Psoas muscle (tissue), 8 donors: ENCODE results near the gene FN3KRP. TPM values are rescaled to one million over a fixed set of nuclear protein-coding genes. Genes with fewer than 3 reads are reported as not detected.
A peak's percentile ranks its signal among the peaks of the same experiment; 100 is the strongest.

Experiments used
- ATAC-seq, 4 donors: fragments of 200-7000 bp; cut with Tn5 transposase; one replicate each; pipeline ENCODE4 v1.9.1; 2020; ENCODE audit warnings: moderate library complexity in 3 of 4, mild to moderate bottlenecking in 2 of 4
- DNase-seq, 2 donors: peaks; one replicate each; pipeline ENCODE4 v3.0.0-alpha.2; 2020
- H3K27ac ChIP-seq: fragments of 200-600 bp; one replicate; pipeline ENCODE4 v1.8.0; 2022
- H3K27me3 ChIP-seq, 3 donors: fragments of 200-600 bp in 1 of 3; one replicate each; pipeline versions ENCODE4 v1.6.1 to v1.8.0; 2013 to 2022; ENCODE audit warnings: low read length in 2 of 3, mild to moderate bottlenecking in 2 of 3, moderate library complexity in 1 of 3; ENCODE audit not compliant: insufficient read depth in 3 of 3
- H3K36me3 ChIP-seq, 2 donors: fragments of 200-600 bp in 1 of 2; one replicate each; pipeline versions ENCODE4 v1.6.1 to v1.8.0; 2013 to 2022; ENCODE audit warnings: low read depth in 1 of 2, mild to moderate bottlenecking in 1 of 2, moderate library complexity in 1 of 2; ENCODE audit not compliant: insufficient read depth in 1 of 2
- H3K4me1 ChIP-seq: fragments of 200-600 bp; one replicate; pipeline ENCODE4 v1.8.0; 2022
- H3K4me3 ChIP-seq: fragments of 200-600 bp; one replicate; pipeline ENCODE4 v1.8.0; 2022; ENCODE audit warnings: mild to moderate bottlenecking
- H3K9me3 ChIP-seq: fragments of 200-600 bp; one replicate; pipeline ENCODE4 v1.8.0; 2022
- WGBS, 3 donors: extraction: QIAGEN DNeasy Blood & Tissue Kit; methylation state at CpG; one replicate each; pipeline versions ENCODE4 v1.1.6 to v1.1.7; 2013; 5-methylcytosine and 5-hydroxymethylcytosine counted together
- intact Hi-C, 2 donors: fragments of 100-400 bp; cut with DNase I; formaldehyde crosslinking; loops; one replicate each; pipeline versions ENCODE4 v1.11.0 to v1.14.2; 2022
- polyA plus RNA-seq, 3 donors: library from polyadenylated mRNA; stranded (reverse); fragments of 200-250 nt; gene quantifications; one replicate each; pipeline ENCODE4 v1.2.3, GENCODE V29; 2013
- total RNA-seq, 4 donors: library from RNA; stranded (reverse); fragmentation: NEBNext Ultra II Directional in 2 of 4; extraction: Animal tissue kit (Norgen Biotek cat#: 25700) in 2 of 4; gene quantifications; one replicate each; pipeline versions ENCODE4 v1.2.1 to v1.2.4, GENCODE V29; 2021 to 2023
- TF ChIP-seq, protein P1 (sequence below): fragments of 200-600 bp; IDR thresholded peaks from one replicate; pipeline ENCODE4 v1.8.0; 2022; ENCODE audit warnings: antibody characterized with exemption
- donor health status: healthy with polysubstance abuse.
- donor health status: DM: no; HTN: no; CAD: no; lungs with moderate emphysema.
- donor health status: Bipolar disorder and iron deficiency.
- donor health status: healthy.
- donor health status: DM: yes; HTN: yes; CAD: no.
- donor health status: DM: no; HTN: no; CAD: no.
- donor health status: DM: no; HTN: no; CAD: no.
- donor health status: DM: yes; HTN: yes; CAD: no.

Gene FN3KRP
- total and polyA plus RNA-seq, 7 donors, result 5.0 to 15.7 (median 10.6) TPM

- intact Hi-C loops, result no loop called here
- TF ChIP-seq, protein P1, sequence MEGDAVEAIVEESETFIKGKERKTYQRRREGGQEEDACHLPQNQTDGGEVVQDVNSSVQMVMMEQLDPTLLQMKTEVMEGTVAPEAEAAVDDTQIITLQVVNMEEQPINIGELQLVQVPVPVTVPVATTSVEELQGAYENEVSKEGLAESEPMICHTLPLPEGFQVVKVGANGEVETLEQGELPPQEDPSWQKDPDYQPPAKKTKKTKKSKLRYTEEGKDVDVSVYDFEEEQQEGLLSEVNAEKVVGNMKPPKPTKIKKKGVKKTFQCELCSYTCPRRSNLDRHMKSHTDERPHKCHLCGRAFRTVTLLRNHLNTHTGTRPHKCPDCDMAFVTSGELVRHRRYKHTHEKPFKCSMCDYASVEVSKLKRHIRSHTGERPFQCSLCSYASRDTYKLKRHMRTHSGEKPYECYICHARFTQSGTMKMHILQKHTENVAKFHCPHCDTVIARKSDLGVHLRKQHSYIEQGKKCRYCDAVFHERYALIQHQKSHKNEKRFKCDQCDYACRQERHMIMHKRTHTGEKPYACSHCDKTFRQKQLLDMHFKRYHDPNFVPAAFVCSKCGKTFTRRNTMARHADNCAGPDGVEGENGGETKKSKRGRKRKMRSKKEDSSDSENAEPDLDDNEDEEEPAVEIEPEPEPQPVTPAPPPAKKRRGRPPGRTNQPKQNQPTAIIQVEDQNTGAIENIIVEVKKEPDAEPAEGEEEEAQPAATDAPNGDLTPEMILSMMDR, result no peak
- no peak overlapping the region for H3K27ac ChIP-seq
- ATAC-seq (no peak), DNase-seq (no peak)
- 90 to 100% (median 100%) methylated on average over 1 of the region's 1 CpG for WGBS, 3 donors
- H3K27me3 ChIP-seq, result no peaks in the 10 kb centered on the region
- no peaks in the 10 kb centered on the region for H3K36me3 ChIP-seq
- H3K4me3 ChIP-seq, result no peak overlapping the region
- H3K4me1 ChIP-seq, result peaks cover 22% of the 10 kb centered on the region
- H3K9me3 ChIP-seq, result peaks cover 4% of the 10 kb centered on the region
Measured at GRCh38 chr17:82683534-82683933, 33.0 kb upstream of the FN3KRP start.

DNA sequence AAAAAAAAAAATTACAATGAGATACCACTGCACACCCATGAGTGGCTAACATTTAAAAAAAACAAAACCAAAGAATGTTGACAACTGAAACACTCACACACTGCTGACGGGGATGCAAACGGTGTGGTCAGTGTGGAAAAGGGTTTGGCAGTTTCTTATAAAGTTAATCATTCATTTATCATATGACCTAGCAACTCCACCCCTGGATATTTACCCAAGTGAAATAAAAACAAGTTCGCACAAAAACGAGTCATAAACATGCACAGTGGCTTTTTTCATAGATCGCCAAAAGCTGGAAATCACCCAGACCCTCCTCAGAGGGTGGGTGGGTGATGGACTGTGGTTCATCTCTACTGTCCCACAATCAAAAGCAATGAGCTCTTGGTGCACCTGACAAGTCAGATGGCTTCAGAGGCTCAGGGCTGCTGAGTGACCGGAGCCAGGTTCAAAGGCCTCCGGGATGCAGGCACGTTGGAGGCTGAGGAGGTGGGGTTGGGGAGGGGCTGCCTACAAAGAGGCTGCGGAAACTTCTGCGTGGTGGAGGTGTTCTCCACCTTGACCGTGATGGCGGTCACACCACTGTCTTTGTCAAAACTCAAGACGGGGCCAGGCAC is 32.2 kb upstream of the FN3KRP start:
- H3K9me3 ChIP-seq, result peaks cover 4% of the 10 kb centered on the region
- no peaks in the 10 kb centered on the region for H3K36me3 ChIP-seq
- H3K27me3 ChIP-seq, result no peaks in the 10 kb centered on the region
- TF ChIP-seq, protein P1, result no peak
- no peak overlapping the region for H3K27ac ChIP-seq
- ATAC-seq (no peak), DNase-seq (peak; percentile 1 to 43)
- intact Hi-C loops, result no loop called here
- 85 to 88% (median 87%) methylated on average over 13 of the region's 13 CpGs for WGBS, 3 donors
- no peak overlapping the region for H3K4me3 ChIP-seq
- H3K4me1 ChIP-seq, result peaks cover 22% of the 10 kb centered on the region

- intact Hi-C loops, result no loop called here
- Histone ChIP-seq H3K4me3 (no peak overlapping the region), H3K4me1 (peaks cover 22% of the 10 kb centered on the region), H3K27me3 (no peaks in the 10 kb centered on the region), H3K27ac (peak overlapping the region; percentile 83), H3K36me3 (no peaks in the 10 kb centered on the region), H3K9me3 (peaks cover 4% of the 10 kb centered on the region)
- ATAC-seq (no peak), DNase-seq (peak; percentile 7 to 33)
- 93 to 98% (median 95%) methylated on average over 12 of the region's 12 CpGs for WGBS, 3 donors
- TF ChIP-seq, protein P1, result no peak
Measured at GRCh38 chr17:82685291-82685690, 31.2 kb upstream of the FN3KRP start.

DNA sequence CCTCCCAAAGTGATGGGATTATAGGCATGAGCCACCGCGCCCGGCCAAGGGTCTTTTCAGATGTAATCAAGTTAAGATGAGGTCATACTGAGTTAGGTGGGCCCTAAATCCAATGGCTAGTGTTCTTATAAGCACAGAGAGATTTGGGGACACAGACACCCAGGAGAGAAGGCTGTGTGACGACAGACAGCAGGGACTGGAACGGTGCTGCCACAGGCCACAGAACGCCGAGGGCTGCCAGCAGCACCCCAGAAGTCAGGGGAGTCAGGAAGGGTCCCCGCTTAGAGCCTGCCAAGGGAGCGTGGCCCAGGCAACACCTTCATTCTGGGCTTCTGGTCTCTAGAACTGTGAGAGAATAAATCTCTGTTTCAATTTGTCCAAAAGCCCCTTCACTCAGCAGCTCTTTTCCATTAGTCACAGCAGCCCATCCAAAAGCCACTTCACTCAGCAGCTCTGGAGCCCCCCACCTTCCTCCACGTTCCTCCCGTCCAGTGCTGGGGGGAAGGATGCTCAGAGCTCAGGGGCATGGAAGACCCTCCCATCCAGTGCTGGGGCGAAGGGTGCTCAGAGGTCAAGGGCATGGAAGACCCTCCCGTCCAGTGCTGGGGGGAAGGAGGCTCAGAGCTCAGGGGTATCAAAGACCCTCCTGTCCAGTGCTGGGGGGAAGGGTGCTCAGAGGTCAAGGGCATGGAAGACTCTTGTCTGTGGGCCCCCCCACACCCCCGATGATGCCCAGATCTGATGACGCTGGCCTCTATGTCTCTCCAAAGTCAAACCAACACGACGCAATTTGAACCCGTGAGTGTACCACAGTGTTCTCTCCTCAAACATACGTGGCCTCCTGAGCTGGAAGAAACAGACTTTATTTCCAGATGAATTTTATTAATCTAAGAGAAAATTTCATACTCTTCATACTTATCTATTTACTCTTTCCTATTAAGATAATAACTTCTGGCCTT is 29.9 kb upstream of the FN3KRP start:
- DNase-seq (peak; percentile 4 to 51), ATAC-seq (peak; percentile 33 to 85 (median 58))
- H3K9me3 ChIP-seq, result no peaks in the 10 kb centered on the region
- peaks cover 22% of the 10 kb centered on the region for H3K4me1 ChIP-seq
- no peaks in the 10 kb centered on the region for H3K36me3 ChIP-seq
- intact Hi-C loops, result no loop called here
- 76 to 86% (median 84%) methylated on average over 19 of the region's 19 CpGs for WGBS, 3 donors
- H3K27ac ChIP-seq, result peak overlapping the region; percentile 83
- H3K4me3 ChIP-seq, result no peak overlapping the region
- TF ChIP-seq, protein P1, result no peak
- H3K27me3 ChIP-seq, result no peaks in the 10 kb centered on the region
